Measurements from ENCODE around the gene OR5D14.

The OR5D14 gene

DNA sequence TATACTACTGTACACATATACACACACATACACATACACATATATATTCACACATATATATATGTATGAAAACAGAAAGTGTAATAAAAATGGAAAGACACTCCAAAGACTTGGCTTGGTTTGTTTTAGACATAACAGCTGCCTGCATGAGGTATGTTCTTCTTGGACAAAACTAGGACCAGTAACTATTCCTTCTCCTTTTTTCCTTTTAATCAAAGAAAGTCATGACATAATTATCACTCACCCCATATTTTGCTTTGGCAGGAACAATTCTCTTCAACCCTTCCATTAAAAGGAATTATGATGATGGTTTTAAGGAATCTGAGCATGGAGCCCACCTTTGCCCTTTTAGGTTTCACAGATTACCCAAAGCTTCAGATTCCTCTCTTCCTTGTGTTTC, at the start of gene OR5D14:
OR5D14 (plus strand) TSS at position 301 of the 400 bp plus-strand sequence; CDS start at position 301, 0 bp downstream.
- DNase-seq = no peak

DNA sequence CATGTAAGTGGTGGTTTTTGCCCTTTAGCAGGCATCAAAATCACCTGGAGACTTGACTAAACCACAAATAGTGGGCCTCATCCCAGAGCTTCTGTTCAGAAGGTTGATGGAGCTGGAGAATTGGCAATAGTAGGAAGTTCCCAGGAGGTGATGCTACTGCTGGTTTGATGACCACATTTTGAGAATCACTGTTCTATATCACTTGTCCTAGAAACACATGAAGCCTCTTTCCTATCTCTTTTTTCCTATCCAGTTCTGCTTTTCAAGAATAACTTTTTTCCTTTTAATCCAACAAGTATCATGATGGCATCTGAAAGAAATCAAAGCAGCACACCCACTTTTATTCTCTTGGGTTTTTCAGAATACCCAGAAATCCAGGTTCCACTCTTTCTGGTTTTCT, 22.2 kb upstream of the OR5D14 start, which contains the start of gene OR5D13:
OR5D13 (plus strand) TSS at position 301 of the 400 bp plus-strand sequence; CDS start at position 301, 0 bp downstream.
- no peak for DNase-seq

DNA sequence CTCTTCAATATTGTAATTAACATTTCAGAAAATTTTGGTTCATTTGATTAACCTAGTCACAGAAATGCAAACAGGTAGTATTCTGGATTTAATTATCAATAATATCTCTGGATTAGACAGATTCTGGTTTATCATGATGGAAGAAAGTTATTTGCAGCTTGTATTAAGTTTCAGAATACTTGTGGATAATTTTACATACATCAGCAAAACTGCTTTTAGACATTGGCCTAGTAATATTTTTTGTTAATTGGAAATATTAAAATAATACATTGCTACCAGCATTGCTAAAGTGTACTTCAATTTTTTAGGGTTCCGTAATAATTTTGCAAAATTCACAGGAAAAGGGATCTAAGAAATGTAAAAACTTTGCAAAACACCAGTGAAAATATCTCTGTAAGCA, 3.8 kb upstream of the OR5D14 start:
- no peak for DNase-seq

DNA sequence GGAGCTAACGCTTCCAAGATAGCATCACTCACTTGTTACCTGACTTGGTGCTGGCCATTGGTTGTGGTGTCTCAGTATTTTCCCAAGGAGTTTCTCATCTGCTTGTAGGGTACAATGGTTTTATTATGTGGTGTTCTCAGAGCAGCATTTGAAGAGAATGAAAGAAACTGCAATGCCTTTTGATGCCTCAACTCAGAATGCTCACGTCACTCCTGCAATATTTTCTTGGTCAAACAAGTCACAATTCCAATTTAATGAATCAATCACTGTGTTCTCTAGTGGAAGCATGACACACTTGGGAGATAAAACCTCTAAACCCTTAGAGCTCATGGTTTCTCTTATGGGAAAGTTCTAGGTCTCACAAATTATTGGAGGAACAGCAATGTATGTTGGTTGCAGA, 2.0 kb upstream of the OR5D14 start:
- no peak for DNase-seq

DNA sequence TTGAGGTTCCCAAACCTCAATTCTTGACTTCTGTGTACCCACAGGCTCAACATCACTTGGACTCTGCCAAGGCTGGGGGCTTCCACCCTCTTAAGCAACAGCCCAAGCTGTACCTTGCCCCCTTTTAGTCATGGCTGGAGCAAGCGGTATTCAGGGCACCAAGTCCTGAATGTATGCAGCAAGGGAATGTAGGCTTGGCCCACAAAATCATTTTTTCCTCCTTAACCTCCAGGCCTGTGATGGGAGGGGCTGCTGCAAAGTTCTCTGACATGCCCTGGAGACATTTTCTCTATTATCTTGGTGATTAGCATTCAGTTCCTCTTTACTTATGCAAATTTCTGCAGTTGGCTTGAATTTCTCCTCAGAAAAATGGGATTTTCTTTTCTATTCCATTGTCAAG, 10.9 kb downstream of the OR5D14 start:
- no peak for DNase-seq

DNA sequence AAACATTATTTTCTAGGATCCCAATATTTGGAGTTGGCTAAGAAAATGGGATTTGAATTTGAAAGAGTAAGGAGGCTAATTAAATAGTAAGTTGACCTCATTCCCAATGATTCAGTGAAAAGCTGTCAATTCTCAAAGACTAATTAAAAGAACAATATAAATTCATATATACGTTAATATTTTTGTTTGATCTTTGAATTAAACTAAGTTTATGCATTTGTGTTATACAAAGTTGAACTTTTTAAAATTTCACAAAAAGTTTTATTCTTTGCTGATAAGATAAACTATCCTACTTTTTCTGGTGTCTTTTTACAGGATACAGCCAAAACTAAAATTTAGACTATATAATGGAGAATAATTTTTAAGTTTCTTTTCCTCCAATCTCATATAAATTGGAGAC, 15.7 kb downstream of the OR5D14 start, which contains the start of gene OR5L1:
OR5L1 (plus strand) TSS at position 301 of the 400 bp plus-strand sequence. CDS start 100 bp downstream, outside the sequence.
- DNase-seq = no peak

DNA sequence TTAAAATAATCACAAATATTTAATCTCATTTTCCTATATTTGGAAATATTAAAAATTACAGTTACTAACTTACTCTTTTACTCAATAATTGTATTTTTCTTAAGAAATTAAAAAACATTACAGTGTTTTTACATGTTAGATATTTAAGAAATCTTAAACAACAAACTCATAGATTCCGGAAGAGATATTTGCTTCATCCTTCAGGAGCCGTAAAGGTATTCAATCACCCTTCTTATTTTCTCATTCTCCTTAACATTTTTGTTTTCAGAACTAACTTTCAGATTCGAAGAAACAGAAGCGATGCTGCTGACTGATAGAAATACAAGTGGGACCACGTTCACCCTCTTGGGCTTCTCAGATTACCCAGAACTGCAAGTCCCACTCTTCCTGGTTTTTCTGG, 24.0 kb downstream of the OR5D14 start, which contains the start of gene OR5D18:
OR5D18 (plus strand) TSS at position 301 of the 400 bp plus-strand sequence; CDS start at position 301, 0 bp downstream.
- no peak for DNase-seq

DNA sequence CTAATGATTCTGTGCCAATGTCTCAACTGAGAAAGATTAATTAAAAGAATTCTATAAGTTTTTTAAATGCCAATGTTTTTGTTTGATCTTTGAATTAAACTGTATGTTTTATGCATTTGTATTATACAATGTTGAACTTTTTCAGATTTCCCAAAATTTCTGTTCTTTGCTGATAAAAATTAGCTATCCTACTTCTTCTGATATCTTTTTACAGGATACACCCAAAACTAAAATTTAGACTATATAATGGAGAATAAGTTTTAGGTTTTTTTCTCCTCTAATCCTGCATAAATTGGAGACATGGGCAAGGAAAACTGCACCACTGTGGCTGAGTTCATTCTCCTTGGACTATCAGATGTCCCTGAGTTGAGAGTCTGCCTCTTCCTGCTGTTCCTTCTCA, 31.6 kb downstream of the OR5D14 start, which contains the start of gene OR5L2:
OR5L2 (plus strand) TSS at position 301 of the 400 bp plus-strand sequence; CDS start at position 301, 0 bp downstream.
- DNase-seq = no peak

DNA sequence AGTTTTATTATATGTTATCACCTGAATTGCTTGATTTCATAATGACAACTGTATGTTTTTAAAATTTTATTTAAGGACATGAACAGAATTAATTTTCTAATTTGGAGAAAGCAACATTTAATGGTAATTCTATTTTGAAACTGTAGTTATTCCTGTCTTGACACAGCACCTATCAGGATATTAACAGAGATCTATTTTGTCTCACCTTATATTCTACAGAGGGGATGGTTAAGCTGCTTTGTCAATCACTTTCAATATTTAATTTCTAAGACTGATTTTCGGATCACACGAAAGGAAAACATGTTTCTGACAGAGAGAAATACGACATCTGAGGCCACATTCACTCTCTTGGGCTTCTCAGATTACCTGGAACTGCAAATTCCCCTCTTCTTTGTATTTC, 43.1 kb downstream of the OR5D14 start, which contains the start of gene OR5D16:
OR5D16 (plus strand) TSS at position 301 of the 400 bp plus-strand sequence; CDS start at position 301, 0 bp downstream.
- DNase-seq = no peak
